Measurements from ENCODE around the gene BCDIN3D.

- TF ChIP-seq CTCF (IDR thresholded peaks at IDR 0.05): no peak
- TF ChIP-seq POLR2A (IDR thresholded peaks at IDR 0.05): no peak
Observed at GRCh38 chr12:49806877-49807276, 36.0 kb downstream of the BCDIN3D start.

Data from Peyer's patch (tissue), 4 donors.